Left renal pelvis (tissue), 4 donors: Measurements from ENCODE around the gene RBFOX1. TPM values are rescaled to one million over a fixed set of nuclear protein-coding genes. Genes with fewer than 3 reads are reported as not detected.

ENCODE experiments used
- DNase-seq, 4 donors: peaks; one replicate each; pipeline ENCODE4 v3.0.0-alpha.2; 2013; ENCODE audit warnings: low read depth in 4 of 4, low spot score in 3 of 4
- polyA plus RNA-seq, 4 donors: library from polyadenylated mRNA; unstranded; fragments of 120-200 nt; gene quantifications; one replicate each; pipeline ENCODE4 v1.2.1, GENCODE V29; 2013; ENCODE audit not compliant: insufficient read length in 4 of 4

Gene RBFOX1
- polyA plus RNA-seq, 4 donors, result 1.8 to 3.5 (median 2.6) TPM

DNA sequence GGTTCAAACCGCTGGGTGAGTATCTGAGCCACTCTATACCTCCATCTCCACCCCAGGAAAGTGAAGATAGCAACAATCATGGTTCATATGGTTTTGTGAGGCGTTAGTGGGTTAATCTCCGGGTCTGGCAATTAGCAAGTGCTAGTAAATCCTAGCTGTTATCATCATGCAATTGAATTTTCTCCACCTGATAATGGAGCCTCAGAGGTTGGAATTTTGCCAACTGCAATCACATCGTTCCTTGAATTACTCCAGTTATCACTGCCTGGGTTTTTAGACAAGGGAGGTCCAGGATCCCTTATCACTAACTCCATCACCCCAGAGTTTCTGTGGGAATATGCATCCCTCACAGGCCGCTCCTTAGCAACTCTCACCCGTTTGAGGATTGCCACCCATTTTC lies 311.5 kb downstream of the RBFOX1 start:
- no peak for DNase-seq

DNA sequence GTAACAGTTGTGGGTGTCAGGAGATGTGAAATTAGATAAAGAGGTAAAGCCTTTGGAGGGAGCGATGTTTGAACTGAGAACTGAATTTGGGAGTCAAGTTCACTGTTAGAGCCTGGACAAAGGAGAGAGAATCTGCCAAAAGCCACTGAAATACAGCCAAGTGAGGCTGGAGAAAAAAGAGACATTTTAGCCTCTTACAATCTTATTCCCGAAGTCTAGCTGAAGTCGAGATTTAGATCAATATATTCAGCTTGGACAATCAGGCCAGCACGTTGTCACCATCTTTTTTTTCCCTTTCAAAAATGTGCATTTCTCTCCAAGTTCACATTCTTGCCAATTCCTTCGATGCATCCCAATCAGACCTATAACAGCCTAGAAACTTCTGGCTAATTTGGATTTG lies 312.2 kb downstream of the RBFOX1 start:
- DNase-seq, result no peak

DNA sequence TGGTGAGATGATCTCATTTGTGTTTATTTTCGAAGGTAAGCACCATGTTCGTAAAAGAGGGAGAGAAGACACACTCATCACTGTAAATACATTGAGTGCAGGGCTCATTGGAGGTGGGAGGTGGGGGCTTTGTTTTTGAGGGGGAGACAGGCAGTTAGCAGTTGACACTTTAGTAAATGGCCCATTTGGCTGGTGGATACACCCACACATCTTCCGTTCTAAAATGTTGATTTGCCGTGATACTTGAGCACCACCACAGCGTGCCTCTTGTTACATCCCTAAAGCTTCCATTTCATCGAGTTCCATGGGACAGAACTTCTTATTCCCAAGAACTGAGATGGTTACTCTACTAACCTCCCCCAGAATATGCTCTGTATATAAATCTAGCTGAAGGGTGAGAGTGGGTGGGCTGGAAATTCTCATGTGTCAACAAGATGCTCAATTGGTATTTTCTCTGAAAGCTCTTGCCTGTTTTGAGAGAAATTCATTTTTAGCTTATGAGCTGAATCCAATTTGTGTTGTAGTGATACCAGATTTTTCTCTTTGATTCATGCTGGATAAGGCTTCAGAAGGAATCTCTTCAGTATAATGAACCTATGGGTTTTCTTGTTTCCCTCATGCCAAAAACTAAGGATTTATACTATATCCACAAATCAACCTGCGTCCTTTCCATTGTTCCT lies 314.3 kb downstream of the RBFOX1 start:
- peak; percentile 6 to 39 (median 13) for DNase-seq

DNA sequence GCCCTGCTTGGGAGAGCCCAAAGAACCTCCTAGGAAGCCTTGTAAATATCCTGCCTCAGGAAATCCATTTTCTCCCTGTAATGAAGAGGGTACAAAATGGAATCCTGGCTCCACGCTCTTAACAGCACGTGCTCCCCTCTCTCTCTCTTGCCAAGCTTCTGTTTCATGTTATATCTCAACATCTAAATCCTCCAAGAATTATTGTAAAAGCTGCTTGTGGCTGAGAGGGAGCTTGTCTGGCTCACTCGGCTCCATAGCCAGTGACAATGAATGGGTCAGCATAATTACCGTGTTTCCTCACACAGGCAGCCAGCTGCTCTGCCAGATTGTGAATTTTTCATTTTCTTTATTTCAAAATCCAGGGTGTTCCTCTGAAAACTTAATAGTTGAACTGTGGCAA lies 317.8 kb downstream of the RBFOX1 start:
- DNase-seq, result no peak

DNA sequence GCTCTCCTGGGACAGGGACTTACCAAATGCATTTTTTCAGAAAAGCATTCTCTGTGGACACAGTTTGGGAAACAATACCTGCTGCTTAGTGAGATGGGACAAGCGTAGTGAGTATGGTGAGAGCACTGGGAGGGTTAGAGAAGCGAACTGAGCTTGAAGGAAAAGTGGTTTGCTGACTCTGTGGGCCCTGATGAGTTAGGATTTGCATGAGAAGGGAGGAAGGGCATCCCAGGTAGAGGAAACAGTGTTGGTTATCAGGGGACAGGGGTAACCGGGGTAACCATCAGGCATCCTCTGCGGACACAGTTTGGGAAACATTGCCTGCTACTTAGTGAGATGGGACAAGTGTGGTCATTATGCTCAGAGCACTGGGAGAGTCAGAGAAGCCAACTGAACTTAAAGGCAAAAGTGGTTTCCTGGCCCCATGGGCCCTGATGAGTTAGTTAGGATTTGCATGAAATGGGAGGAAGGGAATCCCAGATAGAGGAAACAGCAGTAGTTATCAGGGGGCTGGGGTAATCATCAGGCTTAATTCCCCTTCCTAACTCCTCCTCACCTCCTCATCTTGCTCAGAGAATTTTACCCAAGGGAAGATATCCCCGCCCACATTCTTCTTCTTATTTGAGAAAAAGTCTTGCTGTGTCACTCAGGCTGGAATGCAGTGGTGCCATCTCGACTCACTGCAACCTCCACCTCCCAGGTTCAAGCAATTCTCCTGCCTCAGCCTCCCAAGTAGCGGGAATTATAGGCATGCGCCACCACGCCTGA lies 319.3 kb downstream of the RBFOX1 start:
- DNase-seq, result no peak

DNA sequence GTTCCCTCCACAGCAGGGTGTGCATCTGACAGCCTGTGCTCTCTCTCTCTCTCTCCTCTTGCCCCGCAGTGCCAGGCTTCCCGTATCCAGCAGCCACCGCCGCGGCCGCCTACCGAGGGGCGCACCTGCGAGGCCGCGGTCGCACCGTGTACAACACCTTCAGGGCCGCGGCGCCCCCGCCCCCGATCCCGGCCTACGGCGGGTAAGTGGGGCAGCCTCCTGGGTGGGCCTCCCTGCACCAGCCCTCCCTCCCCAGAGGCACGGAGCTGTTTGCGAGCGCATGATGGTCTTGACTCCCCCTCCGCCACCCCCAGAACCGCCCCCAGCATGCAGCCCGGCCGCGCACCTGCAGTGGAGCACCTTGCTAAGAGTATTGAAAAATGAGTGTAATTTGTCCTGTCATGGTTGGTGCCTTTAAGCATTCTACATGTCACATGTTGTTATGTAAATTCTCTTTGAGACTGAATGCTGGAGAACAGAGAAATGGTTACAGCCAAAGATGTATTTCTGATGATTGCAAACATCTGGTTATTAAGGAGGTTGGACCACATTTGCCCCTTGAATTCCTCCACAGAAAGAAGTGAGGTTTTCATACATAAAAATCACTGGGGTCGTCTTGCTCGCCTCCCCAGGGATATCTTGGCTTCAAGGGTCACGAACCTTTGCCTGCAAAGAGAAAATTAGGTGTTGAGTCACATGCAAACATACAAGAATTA lies 321.3 kb downstream of the RBFOX1 start:
- no peak for DNase-seq

DNA sequence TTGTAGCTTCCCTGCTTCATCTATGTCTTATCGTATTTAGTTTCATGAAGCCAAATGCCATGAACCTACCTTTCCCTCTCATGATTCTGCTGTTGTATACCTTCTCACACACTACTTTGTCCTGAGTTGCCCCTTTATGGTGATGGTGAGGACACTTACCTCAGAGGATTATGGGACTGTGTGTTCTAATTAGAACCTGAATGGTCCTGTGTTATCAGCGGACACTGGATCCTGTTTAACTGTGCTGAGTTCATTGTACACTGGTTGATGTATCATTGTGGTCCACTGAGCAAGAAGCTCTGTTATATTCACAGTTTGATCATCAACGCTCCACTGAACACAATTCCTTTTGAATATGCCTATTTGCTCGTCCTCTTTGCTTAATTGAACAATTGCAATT lies 343.0 kb downstream of the RBFOX1 start:
- DNase-seq, result no peak

DNA sequence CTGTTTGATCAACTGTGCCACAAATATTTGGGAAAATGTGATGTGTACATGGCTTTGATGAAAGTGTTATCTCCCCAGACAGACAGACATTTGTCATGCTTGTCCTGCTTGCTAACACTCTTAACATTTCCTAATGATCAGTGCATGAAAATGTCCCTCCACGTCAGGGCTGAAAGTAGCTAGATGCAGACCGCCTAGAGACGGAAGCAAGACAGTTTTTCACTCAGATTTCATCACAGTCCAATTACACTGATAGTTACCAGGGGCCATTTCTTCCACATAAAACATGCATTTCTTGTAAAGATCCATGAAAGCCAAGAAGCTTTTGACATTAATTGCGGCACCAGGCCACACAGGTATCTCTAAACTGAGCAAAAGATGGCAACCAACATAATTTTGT lies 347.7 kb downstream of the RBFOX1 start:
- no peak for DNase-seq

DNA sequence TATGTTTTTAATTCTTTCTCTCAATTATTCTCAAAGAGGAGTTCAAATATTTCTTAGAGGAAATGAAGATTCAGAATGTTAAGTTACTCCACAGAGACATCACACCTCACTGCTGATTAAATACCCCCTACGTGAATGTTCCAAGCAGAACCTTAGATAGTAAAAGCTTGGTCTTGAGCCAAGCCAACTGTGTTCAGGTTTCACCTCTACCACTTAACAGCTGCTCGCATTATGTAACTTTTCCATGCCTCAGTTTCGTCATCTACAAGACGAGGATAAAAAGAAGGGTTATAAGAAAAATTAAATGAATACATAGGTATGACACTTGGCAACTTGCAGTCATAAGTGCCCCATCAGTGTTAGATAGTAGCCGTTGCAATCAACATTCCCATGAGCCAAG lies 356.2 kb downstream of the RBFOX1 start:
- no peak for DNase-seq

DNA sequence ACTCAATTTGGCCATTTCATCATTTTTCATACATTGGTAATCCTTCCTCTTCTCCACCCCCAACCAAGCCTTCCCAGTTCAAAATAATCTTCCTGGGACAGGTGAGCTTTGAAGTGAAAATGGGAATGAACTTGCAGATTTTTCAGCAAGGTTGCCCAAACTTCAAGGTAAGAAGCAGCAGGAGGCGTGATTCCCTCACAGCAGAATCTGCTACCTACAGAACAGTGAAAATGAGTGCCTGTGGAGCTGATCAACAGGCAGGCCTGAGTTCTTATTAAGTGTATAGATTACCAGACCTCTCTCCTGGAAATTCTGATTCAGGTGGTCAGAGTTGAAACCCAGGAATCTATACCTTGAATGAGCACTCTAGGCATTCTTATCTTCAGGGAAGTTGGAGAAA lies 356.6 kb downstream of the RBFOX1 start:
- DNase-seq, result no peak

DNA sequence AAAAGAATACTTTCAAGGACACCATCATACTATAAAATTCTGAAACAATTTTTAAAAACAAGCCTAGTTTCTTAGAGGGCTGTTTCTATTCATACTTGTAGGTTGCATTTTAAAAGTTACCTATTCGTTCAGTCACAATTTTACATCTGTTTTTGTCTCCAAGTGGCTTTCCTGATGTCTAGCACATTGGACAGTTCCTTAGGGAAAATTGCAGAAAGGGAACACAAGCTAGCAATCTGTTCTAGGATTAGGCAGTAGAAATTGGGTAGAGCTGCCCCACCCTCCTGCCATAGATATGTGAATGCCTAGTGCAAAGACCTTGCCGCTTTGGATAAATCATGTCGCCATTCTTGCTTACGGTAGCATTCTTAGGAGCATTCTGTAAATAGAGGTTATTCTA lies 358.9 kb downstream of the RBFOX1 start:
- DNase-seq, result no peak

DNA sequence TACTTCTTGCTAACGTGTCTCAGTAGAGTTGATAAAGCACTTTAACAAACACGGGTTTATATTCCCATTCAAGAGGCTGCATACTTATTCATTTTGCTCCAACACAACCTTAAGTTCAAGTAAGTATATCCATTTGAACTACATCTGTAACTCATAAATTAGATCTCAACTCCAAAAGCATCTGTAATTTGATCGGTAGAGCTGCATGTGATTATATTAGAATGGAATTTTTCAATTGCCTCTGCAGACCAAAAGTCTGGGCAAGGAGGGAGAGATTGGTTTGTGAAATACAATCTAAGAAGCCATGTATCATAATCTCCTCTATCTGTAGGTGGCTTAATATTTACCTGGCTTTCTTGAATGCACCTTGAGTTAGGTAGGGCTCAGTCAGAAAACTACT lies 371.0 kb downstream of the RBFOX1 start:
- no peak for DNase-seq

DNA sequence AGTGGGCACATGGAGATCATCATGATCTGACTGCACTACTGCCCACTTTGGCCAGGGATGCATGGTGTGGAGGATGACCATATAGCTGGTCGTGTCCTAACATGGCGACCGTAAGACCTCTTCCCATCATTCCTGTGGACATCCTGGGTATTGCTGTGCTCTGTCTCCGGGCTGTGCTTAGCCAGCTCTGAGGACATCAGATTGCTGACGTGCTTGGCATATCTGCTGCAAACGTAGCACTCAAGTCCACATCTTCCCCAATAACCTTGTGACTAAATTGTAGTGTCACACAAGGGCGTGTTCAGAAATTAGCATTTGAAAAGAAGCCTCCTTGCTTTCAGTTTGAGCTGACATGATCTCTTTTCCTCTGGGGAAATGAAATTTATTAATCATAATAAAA lies 373.2 kb downstream of the RBFOX1 start:
- no peak for DNase-seq

DNA sequence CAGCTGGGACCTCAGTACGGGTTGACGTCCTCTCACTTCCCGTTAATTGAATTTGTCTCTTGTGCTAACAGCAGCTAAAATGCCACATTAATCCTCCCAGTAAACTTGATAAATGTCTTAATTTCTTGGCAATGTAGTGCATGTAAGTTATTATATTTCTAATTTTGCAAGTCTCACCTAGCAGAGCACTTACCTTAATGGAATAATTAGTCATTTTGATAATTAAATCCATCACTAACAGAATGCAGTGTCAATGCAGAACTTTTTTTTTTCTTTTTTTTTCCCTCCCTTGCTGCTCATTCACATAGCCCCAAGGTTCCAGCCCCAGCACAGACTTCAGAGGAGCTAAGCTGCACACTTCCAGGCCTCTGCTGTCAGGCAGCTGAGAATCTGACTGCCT lies 376.5 kb downstream of the RBFOX1 start:
- no peak for DNase-seq

DNA sequence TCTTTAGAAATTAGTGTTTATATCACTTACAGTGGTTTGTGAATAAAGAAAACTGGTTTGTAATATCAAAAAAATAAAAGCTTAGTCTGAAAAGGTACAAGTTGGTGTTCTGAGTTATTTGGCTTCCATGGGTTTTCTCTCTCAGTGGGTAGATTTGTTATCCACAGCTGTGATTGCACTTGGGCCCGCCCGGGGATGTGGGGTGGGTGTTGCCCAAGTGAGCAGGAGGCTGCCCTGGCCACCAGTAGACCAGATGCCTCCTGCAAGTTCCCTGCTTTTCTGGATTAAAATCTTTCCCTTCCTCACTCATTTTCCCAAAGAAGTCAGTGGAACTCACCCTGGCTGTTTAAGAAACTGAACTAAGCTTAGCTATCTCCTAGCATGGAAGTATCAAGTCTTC lies 380.6 kb downstream of the RBFOX1 start:
- DNase-seq, result no peak

DNA sequence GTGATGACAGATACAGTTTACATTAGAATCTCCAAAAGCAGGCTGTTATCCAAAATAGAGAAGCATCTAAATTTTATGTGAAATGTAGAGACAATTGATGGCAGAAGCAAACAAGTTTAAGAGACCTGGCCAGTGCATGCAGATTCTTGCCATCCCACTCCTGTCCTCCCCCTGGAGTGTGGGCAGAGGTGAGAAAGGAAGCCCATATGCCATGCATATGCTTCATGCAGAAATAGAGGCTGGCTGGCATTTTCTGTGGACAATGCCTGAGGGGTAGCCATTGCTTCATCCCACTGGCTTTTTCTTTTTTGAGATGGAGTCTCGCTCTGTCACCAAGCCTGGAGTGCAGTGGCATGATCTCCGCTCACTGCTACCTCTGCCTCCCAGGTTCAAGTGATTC lies 382.1 kb downstream of the RBFOX1 start:
- DNase-seq, result no peak

DNA sequence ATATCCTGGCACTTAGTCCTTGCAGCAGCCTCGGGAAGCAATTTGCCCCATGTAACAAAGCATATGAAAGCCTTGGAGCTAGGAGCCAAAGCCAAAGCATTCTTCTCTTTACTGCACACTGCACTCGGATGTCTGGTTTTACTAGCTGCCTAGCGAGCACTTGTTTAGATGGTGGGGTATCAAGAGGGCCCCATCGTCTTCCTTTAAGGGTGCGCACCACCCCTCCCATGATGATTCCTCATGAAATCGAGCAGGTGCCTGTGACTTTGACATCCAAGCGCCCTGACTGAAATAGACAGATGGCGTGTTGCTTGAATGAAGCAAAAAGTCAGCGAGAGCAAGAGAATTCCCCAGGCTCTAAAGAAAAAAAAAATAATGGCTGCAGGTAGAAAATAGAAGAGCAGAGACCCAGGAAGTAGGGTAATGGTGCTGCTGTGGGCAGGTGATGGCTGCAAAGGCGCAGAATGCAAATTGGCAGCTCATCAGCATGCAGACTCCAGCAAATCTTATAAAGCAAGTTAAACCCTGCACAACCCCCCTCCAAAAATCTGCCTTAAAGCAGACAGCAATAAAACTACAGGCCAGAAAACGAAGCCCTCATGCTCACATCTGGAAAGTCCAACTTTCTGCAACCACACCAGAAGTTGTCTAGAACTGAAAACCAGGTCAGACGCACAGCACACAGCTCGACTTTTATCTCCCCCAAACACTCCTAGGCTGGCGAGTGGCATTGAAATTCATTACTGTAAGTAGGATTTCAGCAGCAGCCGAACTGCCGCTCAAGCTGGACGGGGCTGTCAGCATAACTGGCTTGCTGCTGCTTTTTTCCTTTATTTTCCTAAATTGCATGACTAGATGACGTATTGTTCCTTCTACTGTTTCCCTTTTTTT lies 384.3 kb downstream of the RBFOX1 start:
- DNase-seq, result no peak

DNA sequence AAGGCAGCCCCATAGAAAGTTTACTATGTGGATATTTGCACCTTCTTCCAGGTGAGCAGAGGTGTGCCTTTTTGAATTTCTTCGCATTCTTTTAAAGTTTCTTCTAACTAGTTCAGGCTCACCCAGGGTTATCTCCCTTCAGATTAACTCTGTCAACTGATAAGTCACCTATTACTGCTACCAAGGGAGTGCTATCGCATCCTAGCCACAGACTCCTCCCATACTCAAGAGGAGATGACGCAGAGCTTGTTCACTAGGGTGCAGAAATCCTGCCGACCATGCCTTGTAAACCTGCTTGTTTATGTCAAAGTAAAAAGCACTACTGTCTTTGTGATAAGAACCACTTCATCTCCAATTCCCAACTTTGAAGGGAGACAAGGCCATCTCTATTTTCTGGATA lies 390.1 kb downstream of the RBFOX1 start:
- DNase-seq, result no peak

DNA sequence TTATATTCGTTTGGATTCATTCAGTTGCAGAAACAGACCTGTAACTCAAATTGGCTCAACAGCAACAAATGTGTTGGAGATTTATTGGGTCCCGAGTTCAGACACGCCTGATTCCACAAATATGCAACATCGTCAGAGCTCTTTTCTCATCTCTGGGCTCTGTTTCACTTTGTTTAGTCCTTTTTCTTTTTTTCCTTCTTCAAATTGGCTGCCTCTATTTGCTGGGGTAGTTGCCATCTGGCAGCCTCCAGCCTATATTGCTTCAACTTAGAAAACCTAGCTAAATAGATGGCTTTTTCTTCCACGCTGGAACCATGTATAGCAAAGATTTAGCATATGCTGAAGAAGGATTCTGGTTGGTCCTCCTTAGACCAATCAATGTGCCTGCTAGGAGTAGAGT lies 398.5 kb downstream of the RBFOX1 start:
- DNase-seq, result no peak

DNA sequence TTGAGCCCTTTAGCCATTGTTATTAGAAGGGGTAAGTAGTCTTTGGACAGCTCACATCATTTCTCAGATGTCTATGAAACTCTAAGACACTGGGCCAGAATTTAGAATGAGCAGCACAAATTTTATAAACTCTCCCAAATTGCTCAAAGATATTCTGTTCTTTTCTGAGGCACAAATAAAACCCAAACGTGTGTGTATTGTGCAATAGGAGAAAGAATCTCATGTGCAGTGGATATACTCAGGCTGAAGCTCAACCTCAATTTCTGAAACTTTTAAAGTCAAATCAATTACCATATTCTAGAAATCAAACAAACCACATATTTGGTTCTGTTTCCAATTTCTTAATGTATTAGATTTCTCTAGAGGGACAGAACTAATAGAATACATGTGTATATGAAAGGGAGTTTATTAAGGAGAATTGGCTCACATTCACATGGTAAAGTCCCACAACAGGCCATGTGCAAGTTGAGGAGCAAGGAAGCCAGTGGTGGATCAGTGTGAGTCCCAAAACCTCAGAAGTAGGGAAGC lies 403.6 kb downstream of the RBFOX1 start:
- DNase-seq, result no peak

DNA sequence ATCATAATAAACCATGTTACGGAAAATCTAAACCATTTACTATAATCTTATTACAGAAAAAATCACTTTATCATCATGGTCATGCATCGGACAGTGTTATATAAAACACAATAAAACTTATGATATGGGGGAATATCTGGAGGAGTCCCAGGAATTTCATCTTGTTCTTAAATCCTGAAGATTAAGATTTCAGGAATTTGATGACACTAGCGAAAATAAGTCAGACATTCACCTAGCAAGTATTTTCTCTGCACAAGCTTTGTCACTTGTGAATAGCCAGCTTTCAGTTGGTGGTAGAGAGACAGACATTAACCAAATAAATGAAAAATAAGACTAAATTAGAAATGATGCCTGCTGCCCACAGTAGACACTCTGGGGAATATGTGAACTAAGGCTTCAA lies 410.0 kb downstream of the RBFOX1 start:
- DNase-seq, result no peak
